Activated naive CD4-positive, alpha-beta T cell treated with Interleukin-2 at 50 U/mL for 16 hours (primary cell): Measurements from ENCODE around the gene NPR2.
A peak's percentile ranks its signal among the peaks of the same experiment; 100 is the strongest.

Experiments
- DNase-seq: peaks from one replicate; pipeline ENCODE4 v3.0.0-alpha.2; 2020

NPR2 gene

DNA sequence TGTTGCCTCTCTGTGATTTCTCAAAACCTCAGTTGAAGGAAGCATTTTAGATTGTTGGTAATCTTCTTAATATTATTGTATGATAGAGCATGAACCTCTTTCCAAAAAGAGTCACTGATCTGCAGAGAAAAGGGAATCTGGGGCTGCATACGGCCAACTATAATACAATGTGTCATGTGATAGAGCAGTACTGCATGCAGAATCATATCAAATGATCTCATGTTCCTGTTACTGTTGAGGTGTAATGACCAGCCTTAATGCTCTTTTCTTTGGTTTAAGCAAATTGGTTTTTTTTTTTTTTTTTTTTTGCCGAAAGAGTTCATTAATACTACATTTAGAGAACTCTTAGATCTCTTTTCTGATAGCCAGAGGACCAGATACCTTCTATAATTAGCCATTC lies 24.4 kb upstream of the NPR2 start:
- no peak for DNase-seq

DNA sequence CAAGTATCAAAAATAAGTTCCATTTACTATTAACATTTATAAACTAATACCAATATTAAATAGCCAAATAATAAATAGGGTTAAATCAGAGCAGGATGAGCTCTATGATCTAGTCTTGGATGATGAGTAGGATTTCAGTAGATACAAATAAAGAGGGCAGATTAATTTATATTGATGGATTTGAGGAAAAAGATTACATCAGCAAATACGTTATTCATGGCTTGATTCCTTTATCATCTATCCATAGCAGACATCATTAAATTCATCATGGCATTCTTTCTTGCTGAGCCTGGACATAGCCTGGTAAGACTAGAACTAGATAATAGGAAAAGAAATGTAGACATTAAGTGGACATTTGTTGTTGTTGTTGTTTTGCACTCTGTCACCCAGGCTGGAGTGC lies 23.9 kb upstream of the NPR2 start:
- DNase-seq = no peak

DNA sequence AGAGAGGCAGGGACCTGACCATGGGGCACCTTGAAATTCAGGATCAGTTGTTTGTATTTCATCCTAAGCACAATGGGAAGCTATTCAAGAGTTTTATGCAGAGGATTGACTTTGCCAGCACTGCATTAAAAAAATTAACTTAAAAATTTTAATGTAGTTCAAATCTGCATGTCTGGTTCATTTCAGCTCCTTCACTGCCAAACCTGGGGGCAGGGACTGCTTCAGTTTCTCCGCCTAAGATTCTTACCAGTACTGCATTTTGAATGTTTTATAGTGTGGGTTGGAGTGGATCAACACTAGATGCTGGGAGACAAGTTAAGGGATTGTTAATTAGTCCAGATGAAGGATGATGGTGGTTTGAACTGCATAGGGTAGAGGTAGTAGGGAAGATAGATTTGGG lies 21.6 kb upstream of the NPR2 start:
- no peak for DNase-seq

DNA sequence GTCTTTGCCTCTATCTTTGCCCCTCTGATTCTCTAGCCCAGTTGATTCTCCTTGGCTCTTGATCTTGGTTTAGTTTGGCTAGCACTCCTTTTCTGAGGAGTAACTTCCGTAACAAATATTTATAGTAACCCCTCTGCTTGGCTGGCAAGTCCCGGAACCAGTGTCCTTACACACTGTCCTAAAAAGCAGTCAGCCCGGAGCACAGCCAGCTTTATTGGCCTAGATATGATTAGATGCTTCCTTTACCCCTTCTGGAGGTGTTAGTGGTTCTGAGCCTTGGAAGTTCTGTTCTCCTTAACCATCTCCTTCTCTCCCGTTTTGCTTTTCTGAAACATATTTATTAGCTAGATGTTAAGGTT lies 20.3 kb upstream of the NPR2 start:
- no peak for DNase-seq

DNA sequence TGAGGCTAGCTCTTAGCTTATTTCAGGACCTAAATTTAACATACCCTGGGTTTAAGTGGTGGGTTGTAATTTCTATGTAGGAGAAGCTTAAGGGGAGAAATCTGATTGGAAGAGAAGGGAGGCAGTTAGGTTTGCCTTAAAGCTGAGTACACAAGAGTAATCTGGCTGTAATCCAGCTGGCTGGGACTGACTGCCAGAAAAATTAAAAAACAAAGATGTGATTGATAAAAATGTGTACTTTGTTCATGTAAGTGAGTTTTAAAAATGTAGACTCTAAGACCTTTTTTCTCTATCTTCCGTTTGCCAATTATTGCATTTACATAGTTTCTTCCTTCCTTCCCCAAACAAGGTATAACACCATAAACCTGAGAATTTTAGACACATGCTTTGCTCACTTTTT lies 19.9 kb upstream of the NPR2 start:
- DNase-seq = no peak

DNA sequence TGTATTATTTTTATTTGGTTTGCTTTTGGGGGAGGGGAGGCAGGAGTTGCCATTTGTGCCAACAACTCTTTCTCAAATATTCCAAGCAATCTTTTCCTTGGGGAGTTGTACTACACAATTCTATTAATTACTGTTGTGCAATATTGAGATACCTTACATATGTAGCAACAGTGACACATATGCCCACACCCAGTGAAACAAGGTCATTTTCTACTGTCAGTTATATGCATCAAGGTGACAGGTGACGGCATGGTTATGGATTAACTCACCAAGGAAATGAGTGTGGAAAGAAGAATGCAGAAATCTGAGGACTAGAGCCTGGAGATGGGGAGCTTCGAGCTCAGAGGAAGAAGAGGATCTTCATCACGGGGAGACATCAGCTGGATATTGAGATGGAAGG lies 19.4 kb upstream of the NPR2 start:
- DNase-seq = no peak

DNA sequence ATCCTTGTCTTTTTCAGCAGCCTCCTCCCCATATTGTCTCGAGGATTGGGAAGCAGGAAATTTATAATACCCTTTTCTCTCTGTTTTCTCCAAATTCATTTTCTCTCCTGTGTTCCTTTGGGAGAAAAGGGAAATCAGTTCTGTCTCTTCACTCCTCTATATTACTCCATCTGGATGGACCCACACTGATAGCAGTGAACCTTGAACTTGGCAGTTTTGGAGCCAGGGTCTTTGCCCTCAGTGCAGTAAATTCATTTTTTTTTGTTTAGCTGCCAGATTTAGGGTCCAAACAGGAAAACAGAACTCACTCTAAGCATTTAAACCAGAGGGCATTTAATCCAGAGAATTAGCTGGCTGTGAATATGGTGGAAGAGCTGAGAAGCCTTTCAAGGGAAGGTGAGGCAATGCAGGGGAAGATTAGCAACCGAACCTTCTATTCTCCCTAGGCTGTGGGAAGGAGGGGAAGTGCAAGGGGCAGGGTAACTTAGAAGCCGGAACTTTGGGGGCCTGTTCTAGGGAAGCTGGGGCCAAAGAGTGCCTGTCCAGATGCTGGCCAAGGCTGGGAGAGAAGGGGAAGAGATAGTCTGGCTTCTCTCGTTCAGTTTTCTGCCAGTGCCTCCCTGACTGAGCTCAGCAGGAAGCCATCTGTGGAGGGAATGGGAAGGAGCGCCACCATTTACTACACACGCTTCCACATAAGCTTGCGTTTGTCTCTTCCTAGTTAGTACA lies 16.3 kb upstream of the NPR2 start:
- DNase-seq = no peak

DNA sequence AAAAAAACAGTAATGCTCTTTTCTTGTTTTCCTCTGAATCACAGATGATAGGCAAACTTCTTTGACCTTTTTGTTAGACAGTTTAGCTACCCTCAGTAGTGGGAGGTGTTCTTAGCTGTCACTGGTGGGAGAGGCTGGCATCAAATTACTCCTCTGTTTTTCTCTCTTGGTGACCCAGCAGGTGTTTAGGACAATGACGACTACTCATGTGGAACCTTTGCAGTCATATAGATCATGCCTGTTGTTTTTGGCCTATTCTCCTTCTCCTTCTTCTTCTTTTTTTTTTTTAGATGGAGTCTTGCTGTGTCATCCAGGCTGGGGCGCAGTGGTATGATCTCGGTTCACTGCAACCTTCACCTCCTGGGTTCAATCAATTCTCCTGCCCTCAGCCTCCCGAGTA lies 15.4 kb upstream of the NPR2 start:
- DNase-seq = no peak

DNA sequence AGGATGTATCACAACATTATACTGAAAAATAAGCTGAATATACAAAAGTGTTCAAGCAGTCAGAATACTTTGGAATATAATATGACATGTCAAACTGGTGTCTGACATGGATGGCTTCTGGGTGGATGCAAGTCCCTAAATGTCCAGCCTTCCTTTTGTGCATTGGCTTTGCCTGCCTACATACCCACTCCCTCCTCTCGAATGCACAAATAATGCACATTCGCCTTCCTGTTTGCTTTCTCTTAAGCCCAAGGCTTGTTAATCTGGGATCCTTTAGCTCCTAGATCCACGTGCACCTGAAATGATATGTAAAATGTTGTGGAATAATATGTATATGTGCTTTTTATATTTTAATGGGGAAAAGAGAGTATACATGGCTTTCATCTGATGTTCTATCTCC lies 12.9 kb upstream of the NPR2 start:
- DNase-seq = no peak

DNA sequence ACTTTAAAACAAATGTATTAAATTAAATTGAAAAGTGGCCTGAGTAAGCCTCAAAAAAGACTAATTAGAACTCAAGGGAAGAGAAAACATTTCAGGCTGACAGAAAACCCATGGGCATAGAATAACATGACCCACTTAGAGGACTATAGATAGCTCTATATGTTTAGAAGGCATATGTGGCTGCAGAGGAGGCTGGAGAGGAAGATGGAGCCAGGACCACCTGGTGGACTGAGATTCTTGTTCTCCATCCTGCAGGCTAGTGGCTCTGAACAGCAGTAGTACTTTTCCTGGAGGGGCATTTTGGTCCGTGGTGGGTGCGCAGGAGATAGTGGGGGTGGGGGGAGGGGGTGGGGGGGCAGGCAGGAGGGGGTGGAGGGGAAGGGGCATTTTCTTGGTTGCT lies 10.3 kb upstream of the NPR2 start:
- DNase-seq = no peak

DNA sequence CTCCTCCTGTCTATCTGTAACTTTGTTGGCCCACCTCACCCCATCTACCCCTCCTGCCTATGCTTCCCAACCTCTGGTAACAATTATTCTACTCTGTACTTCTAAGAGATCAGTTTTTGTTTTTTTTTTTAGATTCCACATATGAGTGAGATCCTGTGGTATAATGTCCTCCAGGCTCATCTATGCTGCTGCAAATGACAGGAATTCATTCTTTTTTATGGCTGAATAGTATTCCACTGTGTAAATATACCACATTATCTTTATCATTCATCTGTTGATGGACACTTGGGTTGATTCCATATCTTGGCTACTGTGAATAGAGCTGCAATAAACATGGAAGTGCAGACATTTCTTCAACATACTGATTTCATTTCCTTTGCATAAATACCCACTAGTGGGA lies 8.0 kb upstream of the NPR2 start:
- DNase-seq = no peak

DNA sequence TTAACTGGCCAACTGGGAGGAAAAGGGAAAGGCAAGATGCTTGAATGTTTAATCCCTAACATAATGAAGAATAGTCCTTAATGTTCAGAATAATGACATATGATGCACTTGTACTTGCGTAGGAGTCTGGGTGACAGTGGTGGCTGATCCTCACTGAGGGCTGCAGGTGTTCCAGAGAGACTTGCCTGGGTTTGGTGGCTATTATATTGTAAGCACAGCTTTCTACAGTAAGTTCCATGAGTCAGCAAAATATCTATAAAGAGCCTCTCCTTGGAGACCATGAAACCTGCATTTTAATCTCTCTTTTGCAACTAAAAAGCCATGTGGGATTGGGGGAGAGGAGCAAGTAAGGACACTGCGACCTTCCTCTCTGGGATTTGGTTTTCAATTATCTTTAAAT lies 1.9 kb upstream of the NPR2 start:
- DNase-seq = no peak

DNA sequence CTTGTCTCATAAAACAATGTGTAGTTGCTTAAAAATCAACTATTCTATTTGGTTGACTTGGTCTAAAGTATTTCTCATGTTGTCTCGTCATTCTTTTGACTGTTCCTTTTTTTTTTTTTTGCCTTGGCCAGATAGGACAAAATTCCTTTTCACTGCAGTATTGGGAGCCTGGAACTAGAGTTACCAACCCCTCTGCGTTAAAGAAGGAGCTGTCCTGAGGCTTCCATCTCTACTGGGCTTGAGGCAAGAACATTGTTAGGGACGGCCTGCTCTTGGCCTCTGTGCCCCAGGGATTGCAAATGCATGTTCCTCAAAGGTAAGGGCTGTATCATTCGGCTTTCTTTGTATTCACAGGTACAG lies 1.4 kb upstream of the NPR2 start:
- DNase-seq = no peak

DNA sequence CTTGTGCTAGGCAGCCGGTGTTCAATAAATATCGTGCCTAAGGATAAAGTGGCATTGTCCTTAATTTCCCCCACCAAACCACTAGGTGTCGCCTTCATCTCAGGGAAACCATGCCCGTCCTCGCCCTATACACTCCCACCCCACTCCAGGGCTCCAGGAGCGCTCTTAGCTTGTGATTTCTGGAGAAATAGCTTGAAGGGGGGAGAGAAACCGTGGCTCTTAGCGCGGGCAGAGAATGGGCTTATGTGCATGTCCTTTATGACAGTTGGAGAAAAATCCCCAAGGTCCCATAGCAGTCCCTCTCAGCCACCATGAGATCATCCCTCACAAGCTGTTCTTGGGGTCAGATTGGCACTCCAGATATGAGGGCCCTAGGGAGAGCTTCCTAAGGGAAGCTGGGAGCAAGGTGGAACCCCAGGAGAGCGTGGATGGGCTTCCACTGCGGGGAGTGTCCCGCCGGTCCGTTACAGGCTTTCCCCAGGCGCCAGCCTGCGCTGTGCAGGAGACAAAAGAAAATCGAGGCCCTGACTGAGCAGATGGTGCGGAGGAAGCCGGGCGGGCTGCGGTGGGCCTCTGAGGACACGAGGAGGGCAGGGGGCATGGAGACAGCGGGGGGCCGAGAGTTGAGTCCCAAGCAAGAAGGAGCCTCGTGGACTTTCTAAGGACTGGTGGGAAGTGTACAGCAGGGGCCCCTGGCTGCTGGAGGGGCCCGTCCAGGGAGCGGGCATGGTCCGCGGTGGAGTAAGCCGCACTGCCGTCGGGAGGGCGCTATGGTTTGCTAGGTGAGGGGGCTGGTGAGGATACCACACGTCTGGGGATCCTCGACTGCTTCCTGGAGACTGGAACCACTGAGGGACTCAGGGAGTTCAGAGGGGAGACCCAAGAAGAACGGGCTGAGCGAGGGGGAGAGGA lies 750 bp upstream of the NPR2 start:
- peak; percentile 53 for DNase-seq

DNA sequence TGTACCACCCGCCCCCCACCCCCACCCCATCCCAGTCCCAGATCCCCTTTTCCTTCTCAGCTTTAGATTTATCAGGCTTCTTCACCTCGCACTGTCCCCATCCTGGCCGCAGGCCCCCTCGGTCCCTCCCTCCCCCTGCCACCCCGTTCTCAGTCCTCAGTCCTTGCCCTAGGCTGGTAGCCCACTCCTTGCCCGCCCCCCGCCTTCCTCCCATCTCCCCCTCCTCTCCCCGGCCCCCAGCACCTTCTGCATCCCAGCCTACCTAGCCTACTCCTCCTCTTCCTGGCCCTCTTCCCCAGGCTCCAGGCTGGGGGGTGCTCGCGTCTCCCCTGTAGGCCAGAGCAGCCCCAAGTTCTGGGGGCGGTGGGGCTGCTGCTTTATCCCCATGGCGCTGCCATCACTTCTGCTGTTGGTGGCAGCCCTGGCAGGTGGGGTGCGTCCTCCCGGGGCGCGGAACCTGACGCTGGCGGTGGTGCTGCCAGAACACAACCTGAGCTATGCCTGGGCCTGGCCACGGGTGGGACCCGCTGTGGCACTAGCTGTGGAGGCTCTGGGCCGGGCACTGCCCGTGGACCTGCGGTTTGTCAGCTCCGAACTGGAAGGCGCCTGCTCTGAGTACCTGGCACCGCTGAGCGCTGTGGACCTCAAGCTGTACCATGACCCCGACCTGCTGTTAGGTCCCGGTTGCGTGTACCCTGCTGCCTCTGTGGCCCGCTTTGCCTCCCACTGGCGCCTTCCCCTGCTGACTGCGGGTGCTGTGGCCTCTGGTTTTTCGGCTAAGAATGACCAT lies 828 bp downstream of the NPR2 start:
- DNase-seq = no peak

DNA sequence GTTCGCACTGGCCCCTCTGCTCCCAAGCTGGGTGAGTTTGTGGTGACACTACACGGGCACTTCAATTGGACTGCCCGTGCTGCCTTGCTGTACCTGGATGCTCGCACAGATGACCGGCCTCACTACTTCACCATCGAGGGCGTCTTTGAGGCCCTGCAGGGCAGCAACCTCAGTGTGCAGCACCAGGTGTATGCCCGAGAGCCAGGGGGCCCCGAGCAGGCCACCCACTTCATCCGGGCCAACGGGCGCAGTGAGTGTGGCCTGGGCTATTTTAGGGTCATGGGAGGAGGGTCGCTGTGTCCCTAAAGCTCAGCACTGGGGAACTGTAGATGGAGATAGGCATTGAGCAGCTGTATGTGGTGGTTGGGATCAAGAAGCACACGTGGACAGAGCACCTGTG lies 1.4 kb downstream of the NPR2 start:
- DNase-seq = no peak

DNA sequence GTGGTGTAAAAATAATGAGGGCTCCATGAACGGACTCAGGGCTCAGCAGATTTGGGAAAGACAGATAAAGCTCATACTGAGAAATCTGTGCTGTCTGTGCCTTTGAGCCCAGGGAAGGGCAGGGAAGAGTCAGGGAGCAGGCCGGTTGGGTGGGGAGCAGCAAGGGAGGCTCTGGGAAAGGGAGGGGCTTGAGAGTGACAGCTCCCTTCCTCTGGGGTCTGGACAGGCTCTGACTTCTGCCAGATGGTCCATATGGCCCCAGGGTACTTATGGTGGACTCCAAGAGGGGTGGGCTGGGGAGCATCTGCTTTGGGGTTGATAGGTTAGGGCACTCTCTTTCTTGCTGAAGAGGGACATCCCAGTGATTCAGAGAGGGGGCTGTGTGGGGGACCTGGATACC lies 2.1 kb downstream of the NPR2 start:
- no peak for DNase-seq

DNA sequence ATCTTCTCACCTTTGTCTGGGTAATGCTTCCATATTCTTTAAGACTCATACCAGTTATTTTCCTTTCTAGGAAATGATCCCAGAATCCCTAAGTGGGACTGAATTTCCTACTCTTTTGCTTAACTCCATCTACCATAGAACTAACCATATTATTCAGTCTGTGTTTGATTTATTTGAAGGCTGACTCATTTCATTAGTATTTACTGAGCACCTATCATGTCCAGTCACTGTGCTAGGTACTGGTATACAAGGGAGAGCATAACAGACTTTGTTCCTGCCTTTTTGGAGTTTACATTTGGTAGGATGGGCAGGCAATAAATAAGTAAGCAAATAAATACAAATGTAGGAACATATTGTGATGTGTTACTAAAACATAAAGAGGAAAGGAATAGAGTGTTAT lies 4.3 kb downstream of the NPR2 start:
- no peak for DNase-seq

DNA sequence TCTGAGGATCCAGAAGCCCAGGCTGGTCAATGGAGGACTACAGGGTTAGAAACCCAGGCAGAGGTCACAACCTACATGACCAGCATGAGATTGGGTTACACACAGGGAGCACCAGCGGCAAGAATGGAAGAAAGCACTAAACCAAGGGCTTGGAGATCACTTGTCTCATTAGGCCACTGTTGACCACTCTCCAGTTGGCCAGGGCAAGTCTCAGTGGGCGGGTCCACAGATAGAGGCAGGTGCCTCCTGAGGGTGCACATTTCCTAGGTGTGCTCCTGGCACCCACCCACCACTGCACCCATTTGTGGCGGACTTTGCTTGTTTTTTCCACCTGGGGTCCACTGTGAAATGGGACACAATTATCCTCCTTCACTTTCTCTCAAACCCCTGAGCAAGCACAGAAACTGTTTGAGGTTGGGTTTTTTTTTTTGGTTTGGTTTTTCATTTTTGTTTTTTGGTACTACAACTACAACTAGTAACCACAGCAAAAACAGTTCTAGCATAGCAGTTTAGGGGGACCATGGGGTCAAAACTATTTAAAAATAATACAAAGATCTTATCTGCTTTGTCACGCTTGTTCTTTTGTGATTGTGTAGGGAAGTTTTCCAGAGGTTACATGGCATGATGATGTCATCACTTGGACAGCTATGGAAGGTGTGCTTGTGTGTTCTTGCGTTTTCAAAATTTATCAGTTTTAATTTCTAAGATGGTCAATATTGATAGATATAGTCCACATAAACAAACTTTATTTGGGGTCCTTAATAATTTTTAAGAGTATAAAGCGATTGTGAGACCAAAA lies 6.1 kb downstream of the NPR2 start:
- DNase-seq = no peak

DNA sequence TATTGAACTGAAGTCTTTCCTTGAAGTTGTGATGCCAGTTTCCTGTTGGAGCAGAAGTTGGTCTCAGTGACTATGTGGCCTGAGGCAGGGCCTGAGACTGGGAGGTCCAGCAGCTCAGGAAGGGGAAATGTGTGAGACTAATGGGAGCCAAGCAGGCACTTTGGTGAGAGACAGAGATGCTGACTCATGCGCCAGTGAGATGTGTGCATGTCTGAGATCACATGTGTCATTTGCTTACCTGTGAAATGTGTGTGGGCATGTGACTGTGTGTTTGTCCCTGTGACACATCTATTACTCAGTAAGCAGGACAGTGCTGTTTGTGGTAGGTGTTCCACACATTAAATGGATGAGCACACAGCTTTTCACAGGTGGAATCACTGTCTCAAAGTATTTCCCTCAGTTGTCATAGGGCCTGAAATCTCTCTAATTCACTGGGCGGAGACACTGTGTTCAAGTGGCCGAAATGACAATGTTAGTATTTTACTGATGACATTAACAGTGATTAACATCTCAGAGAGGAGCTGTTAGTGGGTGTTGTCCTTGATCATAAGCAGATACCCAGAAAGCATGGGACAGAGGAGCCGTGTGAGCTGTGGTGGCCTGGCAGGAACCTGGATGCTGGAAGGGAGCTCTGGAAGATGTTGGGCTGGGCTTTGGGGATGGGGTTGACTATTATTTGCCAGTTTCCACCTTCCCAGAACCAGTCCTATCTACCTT lies 7.4 kb downstream of the NPR2 start:
- peak; percentile 55 for DNase-seq

DNA sequence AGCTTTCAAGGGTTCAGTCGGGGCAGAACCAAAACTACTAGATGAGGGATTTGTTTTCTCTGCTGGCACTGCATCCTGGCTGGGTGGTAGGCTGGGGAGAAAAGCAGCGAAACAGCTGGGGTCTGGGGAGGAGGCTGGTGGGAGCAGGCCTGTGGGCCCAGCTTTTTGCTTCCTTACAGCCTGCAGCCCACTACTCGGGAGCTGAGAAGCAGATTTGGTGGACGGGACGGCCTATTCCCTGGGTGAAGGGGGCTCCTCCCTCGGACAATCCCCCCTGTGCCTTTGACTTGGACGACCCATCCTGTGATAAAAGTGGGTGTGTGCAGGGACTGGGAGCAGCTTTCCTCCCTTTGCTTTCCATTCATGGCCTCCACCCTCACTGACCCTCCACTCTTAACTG lies 9.1 kb downstream of the NPR2 start:
- no peak for DNase-seq
